Smooth muscle cell (in vitro differentiated cells): ENCODE measurements around the gene FBXW5. TPM values are rescaled to one million over a fixed set of nuclear protein-coding genes. Genes with fewer than 3 reads are reported as not detected.

ENCODE experiments used
- DNase-seq: peaks from one replicate; lab custom pipeline; 2025; ENCODE audit not compliant: unreplicated experiment; lab: John Stamatoyannopoulos, UW
- H2AFZ ChIP-seq: fragments of 200-600 bp; sonication (generic); 2 replicates; pipeline ENCODE4 v1.6.0; 2016; ENCODE audit warnings: antibody characterized with exemption, low read depth, mild to moderate bottlenecking
- H3F3A ChIP-seq: fragments of 200-600 bp; sonication (generic); 2 replicates; pipeline ENCODE4 v1.6.0; 2017; ENCODE audit warnings: antibody characterized with exemption, low read depth
- H3K27ac ChIP-seq: fragments of 200-600 bp; sonication (generic); 2 replicates; pipeline ENCODE4 v1.5.1; 2016; ENCODE audit warnings: low read depth, mild to moderate bottlenecking
- H3K27me3 ChIP-seq: fragments of 200-600 bp; sonication (generic); 2 replicates; pipeline ENCODE4 v1.6.1; 2016; ENCODE audit warnings: low read depth, mild to moderate bottlenecking
- H3K36me3 ChIP-seq: fragments of 200-600 bp; sonication (generic); 2 replicates; pipeline ENCODE4 v1.5.1; 2016; ENCODE audit warnings: low read depth
- H3K4me1 ChIP-seq: fragments of 200-600 bp; sonication (generic); 2 replicates; pipeline ENCODE4 v1.5.1; 2016; ENCODE audit warnings: low read depth
- H3K4me2 ChIP-seq: fragments of 200-600 bp; sonication (generic); 2 replicates; pipeline ENCODE4 v1.6.0; 2016; ENCODE audit warnings: mild to moderate bottlenecking
- H3K4me3 ChIP-seq: fragments of 200-600 bp; sonication (generic); 2 replicates; pipeline ENCODE4 v1.5.1; 2016; ENCODE audit warnings: mild to moderate bottlenecking
- H3K79me2 ChIP-seq: fragments of 200-600 bp; sonication (generic); 2 replicates; pipeline ENCODE4 v1.6.0; 2016; ENCODE audit warnings: low read depth, mild to moderate bottlenecking
- H3K9ac ChIP-seq: fragments of 200-600 bp; sonication (generic); 2 replicates; pipeline ENCODE4 v1.6.0; 2016; ENCODE audit warnings: low read depth
- H3K9me3 ChIP-seq: fragments of 200-600 bp; sonication (generic); replicated peaks from 2 replicates; pipeline ENCODE4 v1.5.1; 2016; ENCODE audit warnings: low read depth
- H4K20me1 ChIP-seq: fragments of 200-600 bp; sonication (generic); 2 replicates; pipeline ENCODE4 v1.6.0; 2016; ENCODE audit warnings: low read depth
- CTCF ChIP-seq: fragments of 200-600 bp; sonication (generic); IDR thresholded peaks from 2 replicates; pipeline ENCODE4 v1.5.1; 2017; ENCODE audit warnings: borderline replicate concordance, mild to moderate bottlenecking, antibody characterized with exemption; ENCODE audit not compliant: insufficient read depth, poor library complexity, severe bottlenecking
- WGBS: methylation state at CpG from one replicate; pipeline ENCODE4 v1.1.7; 2016; ENCODE audit warnings: low lambda C conversion rate; 5-methylcytosine and 5-hydroxymethylcytosine counted together
- polyA plus RNA-seq: library from polyadenylated mRNA; unstranded; fragments of >200 nt; fragmentation: Nextera tagmentation; extraction: Ambion mirVana; gene quantifications from 2 replicates; pipeline ENCODE4 v1.2.1, GENCODE V29; 2016
- total RNA-seq: library from RNA; depleted of rRNA; stranded (reverse); fragments of >200 nt; gene quantifications from 2 replicates; pipeline ENCODE4 v1.2.3, GENCODE V29; 2014

The FBXW5 gene
- total and polyA plus RNA-seq, 2 experiments from 2014 or later = 70.5 to 105 TPM

- Histone ChIP-seq H3K27ac (no peak overlapping the region), H3F3A (no peaks in the 10 kb centered on the region), H4K20me1 (peaks cover under 1% of the 10 kb centered on the region), H3K79me2 (no peaks in the 10 kb centered on the region), H2AFZ (no peak overlapping the region), H3K27me3 (no peaks in the 10 kb centered on the region), H3K9ac (no peak overlapping the region), H3K36me3 (no peaks in the 10 kb centered on the region), H3K9me3 (no peaks in the 10 kb centered on the region), H3K4me3 (no peak overlapping the region), H3K4me1 (no peaks in the 10 kb centered on the region), H3K4me2 (no peak overlapping the region)
- no peak for TF ChIP-seq CTCF
- no peak for DNase-seq
- WGBS = 92% methylated on average over 8 of the region's 8 CpGs
Measured at GRCh38 chr9:136936645-136937170, 7.8 kb downstream of the FBXW5 start.

- Histone ChIP-seq H3K4me3 (no peak overlapping the region), H3K4me2 (no peak overlapping the region), H2AFZ (no peak overlapping the region), H4K20me1 (no peaks in the 10 kb centered on the region), H3K27me3 (no peaks in the 10 kb centered on the region), H3K9ac (no peak overlapping the region), H3K9me3 (no peaks in the 10 kb centered on the region), H3K79me2 (no peaks in the 10 kb centered on the region), H3F3A (no peaks in the 10 kb centered on the region), H3K27ac (no peak overlapping the region), H3K4me1 (no peaks in the 10 kb centered on the region), H3K36me3 (no peaks in the 10 kb centered on the region)
- DNase-seq = no peak
- no peak for TF ChIP-seq CTCF
- 86% methylated on average over 3 of the region's 3 CpGs for WGBS
Measured at GRCh38 chr9:136935651-136936050, 8.9 kb downstream of the FBXW5 start.

GRCh38 chr9:136934277-136934676, 10.3 kb downstream of the FBXW5 start:
- no peak overlapping the region for H2AFZ ChIP-seq
- H3K4me2 ChIP-seq = no peak overlapping the region
- no peaks in the 10 kb centered on the region for H3K4me1 ChIP-seq
- H3F3A ChIP-seq = no peaks in the 10 kb centered on the region
- no peaks in the 10 kb centered on the region for H4K20me1 ChIP-seq
- no peak overlapping the region for H3K4me3 ChIP-seq
- H3K36me3 ChIP-seq = no peaks in the 10 kb centered on the region
- DNase-seq = no peak
- WGBS = 92% methylated on average over 3 of the region's 3 CpGs
- TF ChIP-seq CTCF = no peak
- H3K9me3 ChIP-seq = no peaks in the 10 kb centered on the region
- no peak overlapping the region for H3K27ac ChIP-seq
- H3K9ac ChIP-seq = no peak overlapping the region
- H3K79me2 ChIP-seq = no peaks in the 10 kb centered on the region
- no peaks in the 10 kb centered on the region for H3K27me3 ChIP-seq

- Histone ChIP-seq H3K4me1 (no peaks in the 10 kb centered on the region), H3K36me3 (no peaks in the 10 kb centered on the region), H3K9me3 (no peaks in the 10 kb centered on the region), H3K4me2 (no peak overlapping the region), H4K20me1 (no peaks in the 10 kb centered on the region), H3K9ac (no peak overlapping the region), H3F3A (no peaks in the 10 kb centered on the region), H3K27me3 (no peaks in the 10 kb centered on the region), H3K79me2 (no peaks in the 10 kb centered on the region), H3K4me3 (no peak overlapping the region), H3K27ac (no peak overlapping the region), H2AFZ (no peak overlapping the region)
- TF ChIP-seq CTCF = no peak
- 100% methylated on average over 2 of the region's 2 CpGs for WGBS
- no peak for DNase-seq
Measured at GRCh38 chr9:136931611-136932130, 12.9 kb downstream of the FBXW5 start.
